Liver (tissue), 9 donors: ENCODE results near the gene PHGDH. TPM values are rescaled to one million over a fixed set of nuclear protein-coding genes. Genes with fewer than 3 reads are reported as not detected.

Experiments used
- DNase-seq: peaks from one replicate; pipeline ENCODE4 v3.0.0-alpha.2; 2017; ENCODE audit warnings: low spot score
- H3K27ac ChIP-seq, 2 donors: one replicate each; pipeline ENCODE4 v1.7.0; 2013; ENCODE audit warnings: inconsistent platforms in 2 of 2, low read length in 2 of 2, control low read depth in 1 of 2, low read depth in 1 of 2, mild to moderate bottlenecking in 1 of 2
- H3K27me3 ChIP-seq, 4 donors: one replicate each; pipeline versions ENCODE4 v1.6.1 to v1.7.0; 2013; ENCODE audit warnings: low read length in 3 of 4, inconsistent platforms in 1 of 4, mild to moderate bottlenecking in 1 of 4, moderate library complexity in 1 of 4; ENCODE audit not compliant: control insufficient read depth in 4 of 4, insufficient read depth in 4 of 4
- H3K36me3 ChIP-seq, 4 donors: one replicate each; pipeline versions ENCODE4 v1.6.1 to v1.7.0; 2013; ENCODE audit warnings: low read length in 3 of 4, mild to moderate bottlenecking in 3 of 4, low read depth in 1 of 4, moderate library complexity in 1 of 4; ENCODE audit not compliant: control insufficient read depth in 4 of 4, insufficient read depth in 3 of 4
- H3K4me1 ChIP-seq, 4 donors: one replicate each; pipeline versions ENCODE4 v1.6.1 to v1.7.0; 2013; ENCODE audit warnings: low read length in 3 of 4, mild to moderate bottlenecking in 3 of 4, moderate library complexity in 1 of 4; ENCODE audit not compliant: control insufficient read depth in 4 of 4, insufficient read depth in 4 of 4
- H3K4me3 ChIP-seq, 3 donors: one replicate each; pipeline versions ENCODE4 v1.6.1 to v1.7.0; 2013; ENCODE audit warnings: low read length in 3 of 3, control low read depth in 1 of 3, low read depth in 1 of 3, mild to moderate bottlenecking in 1 of 3
- H3K9ac ChIP-seq, 2 donors: one replicate each; pipeline ENCODE4 v1.7.0; 2013; ENCODE audit warnings: low read length in 2 of 2, mild to moderate bottlenecking in 2 of 2, moderate library complexity in 2 of 2, control low read depth in 1 of 2, low read depth in 1 of 2
- H3K9me3 ChIP-seq, 4 donors: one replicate each; pipeline versions ENCODE4 v1.6.1 to v1.7.0; 2013; ENCODE audit warnings: low read length in 3 of 4; ENCODE audit not compliant: control insufficient read depth in 4 of 4
- ATF3 ChIP-seq: IDR thresholded peaks from 2 replicates; pipeline ENCODE4 v1.6.1; 2016; ENCODE audit warnings: antibody characterized with exemption
- CTCF ChIP-seq: fragments of 150-350 bp; IDR thresholded peaks from 2 replicates; pipeline ENCODE4 v1.5.1; 2017; ENCODE audit warnings: improper control_type of control experiment, low read depth, low read length; ENCODE audit not compliant: missing input control
- EGR1 ChIP-seq, 2 donors: IDR thresholded peaks; 2 replicates each; pipeline ENCODE4 v1.6.1; 2016 to 2018; ENCODE audit warnings: antibody characterized with exemption in 2 of 2, low read depth in 2 of 2
- FOXA1 ChIP-seq: IDR thresholded peaks from 2 replicates; pipeline ENCODE4 v1.6.1; 2016; ENCODE audit warnings: antibody characterized with exemption
- FOXA2 ChIP-seq: IDR thresholded peaks from 2 replicates; pipeline ENCODE4 v1.6.1; 2016; ENCODE audit warnings: antibody characterized with exemption
- GABPA ChIP-seq, 2 donors: IDR thresholded peaks in 1 of 2; conservative IDR thresholded peaks in 1 of 2; 2 replicates each; pipeline ENCODE4 v1.6.1; 2016; ENCODE audit warnings: antibody characterized with exemption in 2 of 2, mild to moderate bottlenecking in 1 of 2, moderate library complexity in 1 of 2
- HNF4A ChIP-seq, 2 donors: conservative IDR thresholded peaks; 2 replicates each; pipeline ENCODE4 v1.6.1; 2016; ENCODE audit warnings: antibody characterized with exemption in 2 of 2, mild to moderate bottlenecking in 2 of 2
- HNF4G ChIP-seq: IDR thresholded peaks from 2 replicates; pipeline ENCODE4 v1.6.1; 2016; ENCODE audit warnings: antibody characterized with exemption
- JUND ChIP-seq, 2 donors: IDR thresholded peaks; 2 replicates each; pipeline ENCODE4 v1.6.1; 2016; ENCODE audit warnings: antibody characterized with exemption in 2 of 2
- NR2F2 ChIP-seq: IDR thresholded peaks from 2 replicates; pipeline ENCODE4 v1.6.1; 2016; ENCODE audit warnings: antibody characterized with exemption
- RAD21 ChIP-seq, 2 donors: IDR thresholded peaks; 2 replicates each; pipeline ENCODE4 v1.6.1; 2016; ENCODE audit warnings: antibody characterized with exemption in 2 of 2, mild to moderate bottlenecking in 2 of 2
- REST ChIP-seq: IDR thresholded peaks from 2 replicates; pipeline ENCODE4 v1.6.1; 2016; ENCODE audit warnings: antibody characterized with exemption, mild to moderate bottlenecking
- RXRA ChIP-seq, 2 donors: IDR thresholded peaks; 2 replicates each; pipeline ENCODE4 v1.6.1; 2017 to 2018; ENCODE audit warnings: antibody characterized with exemption in 2 of 2, mild to moderate bottlenecking in 1 of 2
- SP1 ChIP-seq: IDR thresholded peaks from 2 replicates; pipeline ENCODE4 v1.6.1; 2018; ENCODE audit warnings: antibody characterized with exemption, mild to moderate bottlenecking
- TAF1 ChIP-seq: conservative IDR thresholded peaks from 2 replicates; pipeline ENCODE4 v1.6.1; 2016; ENCODE audit warnings: antibody characterized with exemption, mild to moderate bottlenecking
- YY1 ChIP-seq: IDR thresholded peaks from 2 replicates; pipeline ENCODE4 v1.6.1; 2016; ENCODE audit warnings: antibody characterized with exemption, mild to moderate bottlenecking
- WGBS: extraction: QIAGEN DNeasy Blood & Tissue Kit; methylation state at CpG from one replicate; pipeline ENCODE4 v1.1.7; 2013; 5-methylcytosine and 5-hydroxymethylcytosine counted together
- polyA plus RNA-seq, 2 donors: library from polyadenylated mRNA; stranded (reverse) in 1 of 2; unstranded in 1 of 2; fragments of 200-250 nt in 1 of 2; fragments of >200 nt in 1 of 2; fragmentation: Nextera tagmentation in 1 of 2; extraction: Ambion mirVana in 1 of 2; gene quantifications; one replicate each; pipeline versions ENCODE4 v1.2.1 to v1.2.3, GENCODE V29; 2013 to 2015
- total RNA-seq, 2 donors: library from RNA; depleted of rRNA; stranded (reverse); fragments of >200 nt; gene quantifications; one replicate each; pipeline ENCODE4 v1.2.3, GENCODE V29; 2014
- TF ChIP-seq, protein P1 (sequence below): IDR thresholded peaks from 2 replicates; pipeline ENCODE4 v1.6.1; 2016; ENCODE audit warnings: antibody characterized with exemption
- TF ChIP-seq, protein P2 (sequence below): IDR thresholded peaks from 2 replicates; pipeline ENCODE4 v1.6.1; 2016; ENCODE audit warnings: antibody characterized with exemption
- donor health status: healthy.
- donor health status: healthy.
- donor health status: healthy.
- donor health status: healthy.
- donor health status: healthy.

The PHGDH gene
- total and polyA plus RNA-seq, 4 donors = 48.0 to 178 (median 80.5) TPM

DNA sequence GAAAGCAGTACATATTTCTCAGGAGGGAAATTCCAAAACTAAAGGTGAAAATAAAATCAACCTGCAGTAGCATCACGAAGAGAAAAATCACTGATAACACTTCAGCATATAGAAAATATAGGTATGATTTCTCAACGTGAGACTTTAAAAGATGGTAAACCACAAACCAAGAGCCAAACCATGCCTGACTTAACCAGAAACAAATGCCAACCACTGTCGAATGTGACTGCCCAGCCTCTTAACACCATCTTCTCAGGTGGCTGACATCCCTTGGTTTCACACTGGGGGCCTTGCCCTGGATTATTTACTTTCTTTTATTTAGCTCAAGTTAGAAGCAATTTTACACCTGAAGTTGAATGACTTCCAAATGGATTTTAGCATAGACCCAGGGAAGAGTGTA, 46.9 kb downstream of the PHGDH start (continued):
- TF ChIP-seq HNF4G = no peak
- TF ChIP-seq HNF4A (conservative IDR thresholded peaks at IDR 0.05) = no peak
- no peak for TF ChIP-seq FOXA2
- no peak for TF ChIP-seq GABPA (IDR thresholded peaks at IDR 0.05 in 1 of 2, conservative IDR thresholded peaks at IDR 0.05 in 1 of 2)

GRCh38 chr1:119762409-119762808, 50.7 kb downstream of the PHGDH start:
- Histone ChIP-seq H3K27me3 (no peaks in the 10 kb centered on the region), H3K36me3 (peaks cover 3 to 53% (median 33%) of the 10 kb centered on the region in 4 donors), H3K9ac (no peak overlapping the region), H3K27ac (peak overlapping the region in 1 of 2 donors; percentile 39), H3K9me3 (no peaks in the 10 kb centered on the region), H3K4me1 (peaks cover 6 to 48% (median 25%) of the 10 kb centered on the region in 4 donors), H3K4me3 (no peak overlapping the region)
- 87% methylated on average over 1 of the region's 1 CpG for WGBS
- no peak for DNase-seq
- TF ChIP-seq FOXA2 = no peak
- no peak for TF ChIP-seq JUND (IDR thresholded peaks at IDR 0.05)
- no peak for TF ChIP-seq CTCF
- no peak for TF ChIP-seq FOXA1
- TF ChIP-seq RXRA (IDR thresholded peaks at IDR 0.05) = no peak
- TF ChIP-seq, protein P1, sequence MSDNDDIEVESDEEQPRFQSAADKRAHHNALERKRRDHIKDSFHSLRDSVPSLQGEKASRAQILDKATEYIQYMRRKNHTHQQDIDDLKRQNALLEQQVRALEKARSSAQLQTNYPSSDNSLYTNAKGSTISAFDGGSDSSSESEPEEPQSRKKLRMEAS = no peak
- no peak for TF ChIP-seq ATF3
- no peak for TF ChIP-seq HNF4A (conservative IDR thresholded peaks at IDR 0.05)
- no peak for TF ChIP-seq HNF4G
- no peak for TF ChIP-seq RAD21 (IDR thresholded peaks at IDR 0.05)
- no peak for TF ChIP-seq REST
- no peak for TF ChIP-seq SP1
- TF ChIP-seq, protein P2, sequence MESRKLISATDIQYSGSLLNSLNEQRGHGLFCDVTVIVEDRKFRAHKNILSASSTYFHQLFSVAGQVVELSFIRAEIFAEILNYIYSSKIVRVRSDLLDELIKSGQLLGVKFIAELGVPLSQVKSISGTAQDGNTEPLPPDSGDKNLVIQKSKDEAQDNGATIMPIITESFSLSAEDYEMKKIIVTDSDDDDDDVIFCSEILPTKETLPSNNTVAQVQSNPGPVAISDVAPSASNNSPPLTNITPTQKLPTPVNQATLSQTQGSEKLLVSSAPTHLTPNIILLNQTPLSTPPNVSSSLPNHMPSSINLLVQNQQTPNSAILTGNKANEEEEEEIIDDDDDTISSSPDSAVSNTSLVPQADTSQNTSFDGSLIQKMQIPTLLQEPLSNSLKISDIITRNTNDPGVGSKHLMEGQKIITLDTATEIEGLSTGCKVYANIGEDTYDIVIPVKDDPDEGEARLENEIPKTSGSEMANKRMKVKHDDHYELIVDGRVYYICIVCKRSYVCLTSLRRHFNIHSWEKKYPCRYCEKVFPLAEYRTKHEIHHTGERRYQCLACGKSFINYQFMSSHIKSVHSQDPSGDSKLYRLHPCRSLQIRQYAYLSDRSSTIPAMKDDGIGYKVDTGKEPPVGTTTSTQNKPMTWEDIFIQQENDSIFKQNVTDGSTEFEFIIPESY = no peak
- TF ChIP-seq EGR1 (IDR thresholded peaks at IDR 0.05; ENCODE audit: low read depth in 2 of 2) = no peak
- TF ChIP-seq YY1 = no peak
- TF ChIP-seq GABPA (IDR thresholded peaks at IDR 0.05 in 1 of 2, conservative IDR thresholded peaks at IDR 0.05 in 1 of 2) = no peak
- no peak for TF ChIP-seq TAF1
- no peak for TF ChIP-seq NR2F2
